ENCODE measurements around the gene RPA3. TPM values are rescaled to one million over a fixed set of nuclear protein-coding genes. Genes with fewer than 3 reads are reported as not detected.

Gene RPA3
- total RNA-seq = 10 to 100 TPM; 64.3 to 76.7 TPM

GRCh38 chr7:7718492-7718891, at the start of gene RPA3:
Gene RPA3, minus strand, starts transcription at chr7:7718607. Its CDS starts 78,189 bp downstream, at chr7:7640418.
- ATAC-seq = no peak
- Mint-ChIP-seq H3K27me3 (no peaks in the 10 kb centered on the region), H3K27ac (peak within 1 kb of the TSS; percentile 37 to 39), H3K4me1 (ENCODE audit: low read depth in 2 of 2) (peaks cover 16 to 28% of the 10 kb centered on the region in 2 donors), H3K4me3 (peak within 1 kb of the TSS; percentile 56), H3K9me3 (no peaks in the 10 kb centered on the region), H3K36me3 (no peaks in the 10 kb centered on the region)
- no peak for DNase-seq (ENCODE audit: low spot score)

GRCh38 chr7:7766671-7767070, 48.3 kb upstream of the RPA3 start:
- Mint-ChIP-seq H3K9me3 (no peaks in the 10 kb centered on the region), H3K36me3 (no peaks in the 10 kb centered on the region), H3K27me3 (no peaks in the 10 kb centered on the region), H3K27ac (no peak overlapping the region), H3K4me3 (no peak overlapping the region), H3K4me1 (ENCODE audit: low read depth in 2 of 2) (peaks cover 19 to 34% of the 10 kb centered on the region in 2 donors)
- ATAC-seq = no peak
- DNase-seq (ENCODE audit: low spot score) = no peak

GRCh38 chr7:7765422-7765821, 47.0 kb upstream of the RPA3 start:
- H3K27me3 Mint-ChIP-seq = no peaks in the 10 kb centered on the region
- no peaks in the 10 kb centered on the region for H3K36me3 Mint-ChIP-seq
- ATAC-seq (peak in 1 of 2 donors; percentile 51), DNase-seq (ENCODE audit: low spot score) (no peak)
- H3K9me3 Mint-ChIP-seq = no peaks in the 10 kb centered on the region
- peaks cover 26 to 42% of the 10 kb centered on the region in 2 donors for H3K4me1 Mint-ChIP-seq (ENCODE audit: low read depth in 2 of 2)
- peak overlapping the region in 1 of 2 donors; percentile 11 for H3K27ac Mint-ChIP-seq
- no peak overlapping the region for H3K4me3 Mint-ChIP-seq

- no peak for DNase-seq (ENCODE audit: low spot score)
- peaks cover 28 to 41% of the 10 kb centered on the region in 2 donors for H3K4me1 Mint-ChIP-seq (ENCODE audit: low read depth in 2 of 2)
- H3K27ac Mint-ChIP-seq = peak overlapping the region in 1 of 2 donors; percentile 11
Measured at GRCh38 chr7:7764520-7765396, 46.4 kb upstream of the RPA3 start.

GRCh38 chr7:7761974-7762779, 43.8 kb upstream of the RPA3 start:
- Mint-ChIP-seq H3K36me3 (no peaks in the 10 kb centered on the region), H3K4me3 (peak overlapping the region; percentile 90), H3K9me3 (no peaks in the 10 kb centered on the region), H3K4me1 (ENCODE audit: low read depth in 2 of 2) (peaks cover 28 to 41% of the 10 kb centered on the region in 2 donors), H3K27ac (peak overlapping the region; percentile 59 to 70), H3K27me3 (no peaks in the 10 kb centered on the region)
- DNase-seq (ENCODE audit: low spot score) (no peak), ATAC-seq (peak; percentile 87 to 88)

More at GRCh38 chr7:7764520-7765396, 46.4 kb upstream of the RPA3 start:
- Mint-ChIP-seq H3K27me3 (no peaks in the 10 kb centered on the region), H3K36me3 (no peaks in the 10 kb centered on the region), H3K9me3 (no peaks in the 10 kb centered on the region), H3K4me3 (no peak overlapping the region)
- ATAC-seq = no peak

- H3K4me3 Mint-ChIP-seq = peak overlapping the region; percentile 90
- H3K9me3 Mint-ChIP-seq = no peaks in the 10 kb centered on the region
- peak overlapping the region; percentile 59 to 70 for H3K27ac Mint-ChIP-seq
- no peak for DNase-seq (ENCODE audit: low spot score)
- H3K27me3 Mint-ChIP-seq = no peaks in the 10 kb centered on the region
- no peak for ATAC-seq
- H3K36me3 Mint-ChIP-seq = no peaks in the 10 kb centered on the region
- H3K4me1 Mint-ChIP-seq (ENCODE audit: low read depth in 2 of 2) = peaks cover 32 to 45% of the 10 kb centered on the region in 2 donors
Measured at GRCh38 chr7:7761340-7761973, 43.0 kb upstream of the RPA3 start.

- no peak overlapping the region for H3K27ac Mint-ChIP-seq
- no peak for ATAC-seq
- no peaks in the 10 kb centered on the region for H3K9me3 Mint-ChIP-seq
- H3K36me3 Mint-ChIP-seq = no peaks in the 10 kb centered on the region
- no peak overlapping the region for H3K4me3 Mint-ChIP-seq
- H3K27me3 Mint-ChIP-seq = no peaks in the 10 kb centered on the region
- H3K4me1 Mint-ChIP-seq (ENCODE audit: low read depth in 2 of 2) = peaks cover 25% of the 10 kb centered on the region in 2 donors
- no peak for DNase-seq (ENCODE audit: low spot score)
Measured at GRCh38 chr7:7757576-7757975, 39.2 kb upstream of the RPA3 start.

- DNase-seq (ENCODE audit: low spot score) = no peak
- Mint-ChIP-seq H3K27me3 (no peaks in the 10 kb centered on the region), H3K27ac (no peak overlapping the region), H3K9me3 (no peaks in the 10 kb centered on the region), H3K36me3 (no peaks in the 10 kb centered on the region), H3K4me3 (no peak overlapping the region), H3K4me1 (ENCODE audit: low read depth in 2 of 2) (peaks cover 15 to 17% of the 10 kb centered on the region in 2 donors)
- no peak for ATAC-seq
Measured at GRCh38 chr7:7756577-7756976, 38.2 kb upstream of the RPA3 start.

- H3K27me3 Mint-ChIP-seq = no peaks in the 10 kb centered on the region
- H3K9me3 Mint-ChIP-seq = no peaks in the 10 kb centered on the region
- DNase-seq (ENCODE audit: low spot score) (no peak), ATAC-seq (no peak)
- H3K36me3 Mint-ChIP-seq = no peaks in the 10 kb centered on the region
- H3K4me1 Mint-ChIP-seq (ENCODE audit: low read depth in 2 of 2) = peaks cover 5 to 14% of the 10 kb centered on the region in 2 donors
- no peak overlapping the region for H3K4me3 Mint-ChIP-seq
- no peak overlapping the region for H3K27ac Mint-ChIP-seq
Measured at GRCh38 chr7:7751243-7752092, 33.1 kb upstream of the RPA3 start.

GRCh38 chr7:7750571-7751242, 32.3 kb upstream of the RPA3 start:
- Mint-ChIP-seq H3K27me3 (no peaks in the 10 kb centered on the region), H3K27ac (no peak overlapping the region), H3K4me3 (no peak overlapping the region), H3K4me1 (ENCODE audit: low read depth in 2 of 2) (peaks cover under 1 to 13% of the 10 kb centered on the region in 2 donors), H3K9me3 (no peaks in the 10 kb centered on the region), H3K36me3 (no peaks in the 10 kb centered on the region)
- no peak for DNase-seq (ENCODE audit: low spot score)
- ATAC-seq = no peak

- Mint-ChIP-seq H3K27me3 (no peaks in the 10 kb centered on the region), H3K36me3 (no peaks in the 10 kb centered on the region), H3K4me3 (no peak overlapping the region), H3K4me1 (ENCODE audit: low read depth in 2 of 2) (peaks cover 5 to 13% of the 10 kb centered on the region in 2 donors), H3K9me3 (no peaks in the 10 kb centered on the region), H3K27ac (no peak overlapping the region)
- ATAC-seq = no peak
- DNase-seq (ENCODE audit: low spot score) = no peak
Measured at GRCh38 chr7:7746458-7746857, 28.1 kb upstream of the RPA3 start.

GRCh38 chr7:7745966-7746365, 27.6 kb upstream of the RPA3 start:
- H3K27me3 Mint-ChIP-seq = no peaks in the 10 kb centered on the region
- no peak overlapping the region for H3K4me3 Mint-ChIP-seq
- H3K9me3 Mint-ChIP-seq = no peaks in the 10 kb centered on the region
- DNase-seq (ENCODE audit: low spot score) (no peak), ATAC-seq (no peak)
- no peaks in the 10 kb centered on the region for H3K36me3 Mint-ChIP-seq
- H3K27ac Mint-ChIP-seq = no peak overlapping the region
- H3K4me1 Mint-ChIP-seq (ENCODE audit: low read depth in 2 of 2) = peaks cover 5 to 10% of the 10 kb centered on the region in 2 donors
